CD4-positive, alpha-beta T cell treated with Interleukin-15 for 4 hours (primary cell): ENCODE measurements around the gene AURKB.
"Not testable (repeated sequence)": the region's sequence is repeated elsewhere in the genome, so short reads cannot be mapped to it uniquely, and the experiment has no call there.

Experiments
- DNase-seq: peaks from one replicate; pipeline ENCODE4 v3.0.0-alpha.2; 2020; ENCODE audit warnings: low spot score

AURKB gene

DNA sequence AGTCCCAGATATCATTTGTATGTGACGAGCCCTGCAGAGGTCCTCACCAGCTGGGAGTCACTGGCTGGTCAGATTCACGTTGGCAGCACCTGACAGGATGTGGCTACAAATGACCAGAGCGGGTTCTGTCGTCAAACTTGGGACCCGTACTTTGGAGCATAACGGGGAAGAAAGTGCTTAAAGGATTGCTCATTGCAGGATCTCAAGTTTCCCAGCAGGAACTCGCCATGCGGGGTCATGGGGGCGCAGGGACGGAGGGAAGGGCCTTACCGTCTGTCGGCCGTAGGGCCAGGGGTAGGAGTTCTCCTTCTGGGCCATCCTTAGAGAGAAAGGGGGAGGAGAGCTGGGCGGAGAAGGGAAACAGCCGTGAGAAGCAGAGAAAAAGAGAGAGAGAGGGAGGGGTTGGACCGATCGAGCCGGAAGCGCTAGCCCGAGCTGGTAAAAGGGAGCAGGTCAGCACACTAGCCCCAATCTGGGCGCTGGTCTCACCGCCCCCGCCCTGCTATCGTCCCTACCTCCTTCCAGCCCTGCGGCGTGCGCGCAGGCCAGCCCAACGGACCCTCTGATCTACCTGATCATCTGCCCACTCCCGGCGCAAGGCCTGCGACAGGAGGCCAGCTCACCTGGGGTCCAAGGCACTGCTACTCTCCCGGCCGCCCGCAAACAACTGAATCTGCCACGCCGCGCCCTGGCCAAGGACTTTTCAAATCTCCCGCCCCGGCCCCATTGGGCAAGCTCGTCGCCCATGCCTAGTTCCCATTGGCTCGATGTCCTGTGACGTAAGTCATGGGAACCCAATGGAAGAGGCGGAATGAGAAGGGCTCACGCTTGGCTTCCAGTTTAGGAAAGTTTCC lies at the start of gene AURKB:
Gene AURKB, minus strand, starts transcription at position 669 of the 854 bp plus-strand sequence. Its CDS starts 351 bp downstream, at position 318.
- DNase-seq = peak; percentile 95

DNA sequence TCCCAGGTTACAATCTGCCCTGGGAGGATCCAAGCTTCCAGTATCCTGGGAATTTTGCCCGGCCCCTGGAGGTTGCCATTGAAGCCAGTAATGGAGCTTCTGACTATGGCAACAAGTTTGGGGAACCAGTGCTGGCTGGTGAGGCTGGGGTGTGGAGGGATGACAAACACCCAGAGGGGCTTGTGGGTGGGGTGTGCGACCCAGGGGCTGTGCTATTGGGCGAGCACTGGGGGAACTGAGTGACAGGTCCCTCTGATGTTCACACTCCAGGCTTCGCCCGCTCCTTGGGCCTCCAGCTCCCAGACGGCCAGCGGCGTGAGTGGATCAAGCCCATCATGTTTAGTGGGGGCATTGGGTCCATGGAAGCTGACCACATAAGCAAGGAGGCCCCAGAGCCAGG lies 47.4 kb upstream of the AURKB start:
- DNase-seq = no peak

DNA sequence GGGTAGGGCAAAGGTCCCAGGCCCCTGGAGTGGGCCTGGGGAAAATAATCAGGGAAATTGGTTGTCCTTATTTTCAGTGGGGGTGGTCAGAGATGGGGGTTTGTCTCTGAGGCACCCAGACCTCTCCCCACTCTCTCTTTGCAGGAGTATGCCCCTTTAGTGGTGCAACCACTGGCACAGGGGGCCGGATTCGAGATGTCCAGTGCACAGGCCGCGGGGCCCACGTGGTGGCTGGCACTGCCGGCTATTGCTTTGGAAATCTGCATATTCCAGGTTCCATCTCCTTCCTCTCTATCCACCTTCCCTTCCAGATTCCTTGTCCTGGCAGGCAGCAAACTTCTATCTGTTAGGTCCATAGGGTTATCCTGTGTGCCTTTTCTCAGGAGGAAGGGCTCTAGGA lies 46.3 kb upstream of the AURKB start:
- DNase-seq = no peak

DNA sequence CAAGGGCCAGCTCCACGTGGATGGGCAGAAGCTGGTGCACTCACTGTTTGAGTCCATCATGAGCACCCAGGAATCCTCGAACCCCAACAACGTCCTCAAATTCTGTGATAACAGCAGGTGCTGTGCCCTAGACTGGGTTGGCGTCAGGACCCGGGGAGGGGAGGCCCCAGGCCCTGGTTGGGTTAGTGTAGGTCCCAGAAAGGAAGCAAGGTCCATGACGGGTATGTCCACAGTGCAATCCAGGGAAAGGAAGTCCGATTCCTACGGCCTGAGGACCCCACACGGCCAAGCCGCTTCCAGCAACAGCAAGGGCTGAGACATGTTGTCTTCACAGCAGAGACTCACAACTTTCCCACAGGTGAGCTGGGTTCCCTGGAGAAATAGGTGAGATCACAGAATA lies 45.9 kb upstream of the AURKB start:
- no peak for DNase-seq

DNA sequence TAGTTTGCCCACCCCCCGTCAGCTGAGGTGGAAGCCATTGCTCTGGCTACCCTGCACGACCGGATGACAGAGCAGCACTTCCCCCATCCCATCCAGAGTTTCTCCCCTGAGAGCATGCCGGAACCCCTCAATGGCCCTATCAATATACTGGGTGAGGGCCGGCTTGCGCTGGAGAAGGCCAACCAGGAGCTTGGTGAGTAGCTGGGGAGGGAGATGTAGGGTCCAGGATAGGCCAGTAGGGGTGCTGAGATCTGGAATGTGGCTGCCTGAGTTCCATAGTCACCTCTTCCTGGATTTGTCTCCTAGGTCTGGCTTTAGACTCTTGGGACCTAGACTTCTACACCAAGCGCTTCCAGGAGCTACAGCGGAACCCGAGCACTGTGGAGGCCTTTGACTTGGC lies 45.1 kb upstream of the AURKB start:
- DNase-seq = no peak

DNA sequence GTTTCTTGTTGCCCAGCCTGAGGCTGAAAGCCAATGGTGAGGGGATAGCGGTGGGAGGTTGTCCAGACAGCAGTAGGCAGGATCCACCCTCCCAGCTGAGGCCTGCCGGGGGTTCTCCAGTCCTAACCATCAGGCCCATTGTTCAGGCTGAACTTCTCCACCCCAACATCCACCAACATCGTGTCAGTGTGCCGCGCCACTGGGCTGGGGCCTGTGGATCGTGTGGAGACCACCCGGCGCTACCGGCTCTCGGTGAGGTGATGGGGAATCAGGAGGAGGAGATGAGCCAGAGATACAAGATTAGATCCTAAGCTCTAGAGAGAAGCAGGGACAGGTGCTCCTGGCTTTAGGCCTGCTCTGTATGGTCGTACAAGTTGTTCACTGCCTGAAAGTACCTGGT lies 44.5 kb upstream of the AURKB start:
- DNase-seq = no peak

DNA sequence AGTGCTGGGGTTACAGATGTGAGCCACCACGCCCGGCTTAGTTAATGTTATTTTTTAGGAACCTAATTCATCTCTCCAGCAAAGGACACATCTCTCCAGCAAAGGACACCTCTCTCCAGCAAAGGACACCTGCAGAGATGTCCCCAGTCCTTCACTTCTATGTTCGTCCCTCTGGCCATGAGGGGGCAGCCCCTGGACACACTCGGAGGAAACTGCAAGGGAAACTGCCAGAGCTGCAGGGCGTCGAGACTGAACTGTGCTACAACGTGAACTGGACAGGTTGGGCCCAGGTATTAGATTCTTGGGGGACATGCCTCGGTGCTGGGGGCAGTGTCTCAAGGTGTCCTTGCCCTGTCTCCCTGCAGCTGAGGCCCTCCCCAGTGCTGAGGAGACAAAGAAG lies 43.4 kb upstream of the AURKB start:
- DNase-seq = peak; percentile 4

DNA sequence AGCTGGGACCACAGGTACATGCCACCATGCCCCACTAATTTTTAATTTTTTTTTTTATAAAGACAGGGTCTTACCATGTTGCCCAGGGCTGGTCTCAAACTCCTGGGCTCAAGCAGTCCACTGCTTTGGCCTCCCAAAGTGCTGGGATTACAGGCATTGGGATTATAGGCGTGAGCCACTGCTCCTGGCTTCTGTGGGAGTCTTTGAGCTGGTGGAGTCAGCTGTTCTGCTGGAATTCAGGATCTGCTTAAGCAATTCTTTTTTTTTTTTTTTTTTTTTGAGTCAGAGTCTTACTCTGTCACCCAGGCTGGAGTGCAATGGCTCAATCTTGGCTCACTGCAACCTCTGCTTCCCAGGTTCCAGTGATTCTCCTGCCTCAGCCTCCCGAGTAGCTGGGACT lies 41.0 kb upstream of the AURKB start:
- not testable (repeated sequence) for DNase-seq

DNA sequence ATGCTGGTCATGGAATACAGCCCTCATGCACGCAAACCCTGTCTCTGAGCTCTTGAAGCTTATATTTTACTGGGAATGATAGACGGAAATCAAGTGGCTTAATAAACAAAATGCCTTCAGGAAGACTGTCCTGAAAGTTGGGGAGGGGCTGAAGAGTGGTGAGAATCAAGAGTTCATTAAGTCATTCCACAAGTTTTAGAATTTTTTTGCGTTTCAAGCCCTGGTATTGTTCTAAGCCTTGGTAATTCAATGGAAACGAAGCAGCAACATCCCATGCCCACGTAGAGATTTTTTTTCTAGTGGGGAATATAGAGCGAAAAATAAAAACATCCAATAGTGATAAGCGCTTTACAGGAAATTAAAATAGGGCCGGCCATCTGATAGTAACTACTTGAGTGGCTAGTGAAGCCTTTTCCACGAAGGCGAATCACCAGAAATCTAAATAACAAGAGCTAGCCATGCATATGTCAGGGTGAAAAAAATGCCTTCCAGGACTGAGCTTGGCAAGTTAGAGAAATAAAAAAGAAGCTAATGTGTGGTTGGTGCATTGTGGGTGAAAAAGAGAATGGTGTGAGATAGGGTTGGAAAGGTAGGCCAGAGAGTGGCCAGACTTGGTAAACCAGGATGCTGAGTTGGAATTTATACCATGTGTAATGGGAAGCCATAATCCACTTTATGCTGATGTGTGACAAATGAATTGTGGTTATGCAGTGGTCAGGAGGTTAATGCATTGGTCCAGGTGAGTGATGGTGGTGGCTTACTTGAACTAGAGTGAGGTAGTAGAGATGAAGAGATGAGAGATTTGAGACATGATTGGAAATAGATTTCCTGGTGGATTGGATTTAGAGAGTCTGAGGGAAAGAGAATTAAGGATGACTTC lies 39.5 kb upstream of the AURKB start:
- DNase-seq = no peak

DNA sequence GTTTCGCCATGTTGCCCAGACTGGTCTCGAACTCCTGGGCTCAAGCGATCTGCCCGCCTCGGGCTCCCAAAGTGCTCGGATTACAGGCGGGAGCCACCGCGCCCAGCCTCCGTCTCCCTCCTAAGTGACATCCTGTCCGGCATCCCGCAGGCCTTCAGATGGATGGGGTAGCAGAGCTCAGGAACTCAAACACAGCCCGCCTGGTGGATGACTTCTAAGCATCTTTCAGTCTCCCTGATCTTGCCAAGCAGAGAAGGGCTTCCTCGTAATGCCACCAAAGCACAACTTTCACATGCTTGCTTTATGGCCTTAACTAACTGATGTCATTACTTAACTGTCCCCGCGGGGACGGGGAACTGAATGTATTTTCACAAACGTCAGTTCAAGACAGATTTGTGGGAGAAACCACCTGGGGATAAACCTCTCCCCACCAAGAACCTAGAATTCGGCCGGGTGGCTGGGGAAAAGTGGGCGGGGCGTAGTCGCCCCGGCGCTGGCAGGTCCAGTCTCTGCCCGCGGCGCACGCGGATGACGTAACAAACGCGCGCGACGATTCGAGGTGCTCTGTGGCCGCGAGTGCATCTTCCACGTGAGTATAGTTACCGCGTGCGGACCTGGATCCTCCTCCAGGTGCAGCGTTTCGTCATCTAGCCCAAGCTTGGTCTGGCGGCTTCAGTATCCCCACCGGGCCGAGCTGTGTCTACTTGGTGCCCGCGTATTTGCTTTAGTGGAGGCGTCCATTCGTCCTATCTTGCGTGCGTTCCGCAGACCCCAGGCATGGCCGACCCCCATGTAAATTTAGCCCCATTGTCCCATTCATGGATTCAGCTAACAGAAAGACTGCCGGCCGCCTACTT lies 38.6 kb upstream of the AURKB start, which contains the start of gene PFAS:
Gene PFAS, plus strand, starts transcription at position 539 of the 857 bp plus-strand sequence. CDS start 4,649 bp downstream, outside the sequence.
- peak; percentile 93 for DNase-seq

DNA sequence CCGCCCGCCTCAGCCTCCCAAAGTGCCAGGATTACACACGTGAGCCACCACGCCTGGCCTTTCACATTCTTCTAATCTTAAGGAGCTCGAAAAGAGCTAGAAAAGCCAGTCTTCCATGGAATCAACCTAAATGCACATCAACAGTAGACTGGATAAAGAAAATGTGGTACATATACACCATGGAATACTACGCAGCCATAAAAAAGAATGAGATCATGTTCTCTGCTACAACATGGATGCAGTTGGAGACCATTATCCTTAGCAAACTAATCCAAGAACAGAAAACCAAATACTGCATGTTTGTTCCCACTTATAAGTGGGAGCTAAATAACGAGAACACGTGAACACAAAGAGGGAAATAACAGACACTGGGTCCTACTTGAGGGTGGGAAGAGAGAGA lies 34.4 kb upstream of the AURKB start:
- no peak for DNase-seq

DNA sequence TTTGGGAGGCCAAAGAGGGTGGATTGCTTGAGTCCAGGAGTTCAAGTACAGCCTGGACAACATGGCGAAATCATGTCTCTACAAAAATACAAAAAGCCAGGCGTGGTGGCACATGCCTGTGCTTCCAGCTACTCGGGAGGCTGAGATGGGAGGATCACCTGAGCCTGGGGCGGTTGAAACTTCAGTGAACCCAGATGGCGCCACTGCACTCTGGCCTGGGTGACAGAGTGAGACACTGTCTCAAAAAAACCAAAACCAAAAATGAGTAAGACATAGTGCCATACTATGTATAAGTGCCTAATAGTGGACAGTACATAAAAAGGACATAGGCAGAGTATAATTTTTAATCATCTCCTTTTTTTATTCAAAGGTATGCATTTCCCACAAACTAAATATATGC lies 33.5 kb upstream of the AURKB start:
- peak; percentile 31 for DNase-seq

DNA sequence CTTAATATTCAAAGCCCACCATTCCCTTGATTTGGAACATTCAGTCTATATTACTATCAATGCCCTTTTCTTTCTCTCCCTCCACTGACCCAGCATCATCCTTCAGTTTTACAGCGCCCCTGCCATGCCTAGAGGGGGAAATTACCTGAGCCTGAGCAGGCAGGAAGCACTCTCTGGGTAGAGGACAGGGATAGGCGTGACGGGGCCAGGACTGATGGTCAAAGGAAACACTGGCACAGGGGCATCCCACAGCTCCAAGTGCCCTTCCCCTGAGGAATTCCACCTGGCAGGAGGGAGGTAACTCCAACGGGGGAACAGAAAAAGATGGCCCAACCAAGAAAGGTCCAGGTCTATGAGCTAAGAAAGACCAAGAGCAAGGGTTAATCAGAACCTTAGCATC lies 27.5 kb upstream of the AURKB start:
- DNase-seq = no peak

DNA sequence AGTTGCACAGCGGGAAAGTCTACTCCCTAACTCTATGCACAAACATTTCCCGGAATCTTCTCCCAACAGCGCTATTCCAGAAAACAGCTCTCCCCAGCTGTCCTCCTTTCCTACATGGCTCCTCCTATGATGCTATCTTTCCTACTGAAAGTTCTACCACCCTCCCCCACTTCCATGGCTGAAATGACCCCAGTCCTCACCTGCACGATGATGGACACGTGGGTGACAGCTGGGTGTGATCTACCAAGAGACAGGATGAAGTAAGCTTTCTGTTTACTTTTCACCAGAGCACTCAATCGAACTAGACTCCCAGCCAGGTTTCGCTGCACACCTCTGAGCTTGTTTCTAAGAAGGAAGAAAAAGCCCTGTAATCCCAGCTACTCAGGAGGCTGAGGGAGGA lies 26.8 kb upstream of the AURKB start:
- DNase-seq = no peak

DNA sequence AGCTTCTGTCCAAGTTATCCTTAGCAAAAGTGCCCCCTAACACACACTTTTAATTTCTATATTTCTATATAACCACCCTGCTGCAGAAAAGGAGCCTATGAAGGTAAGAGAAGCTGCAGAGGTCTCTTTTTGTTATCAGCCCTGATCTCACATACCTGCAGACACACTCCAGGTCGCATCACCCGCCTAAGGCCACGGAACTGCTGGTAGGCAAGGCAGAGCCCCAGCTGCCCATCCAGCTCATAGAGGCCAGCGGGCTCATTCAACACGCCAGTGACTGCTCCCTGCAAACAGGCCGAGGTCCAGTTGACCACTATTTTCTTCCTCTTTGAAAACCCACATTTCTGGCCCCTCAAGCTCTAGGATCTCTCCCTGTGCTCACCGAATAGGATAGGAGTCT lies 25.3 kb upstream of the AURKB start:
- no peak for DNase-seq

DNA sequence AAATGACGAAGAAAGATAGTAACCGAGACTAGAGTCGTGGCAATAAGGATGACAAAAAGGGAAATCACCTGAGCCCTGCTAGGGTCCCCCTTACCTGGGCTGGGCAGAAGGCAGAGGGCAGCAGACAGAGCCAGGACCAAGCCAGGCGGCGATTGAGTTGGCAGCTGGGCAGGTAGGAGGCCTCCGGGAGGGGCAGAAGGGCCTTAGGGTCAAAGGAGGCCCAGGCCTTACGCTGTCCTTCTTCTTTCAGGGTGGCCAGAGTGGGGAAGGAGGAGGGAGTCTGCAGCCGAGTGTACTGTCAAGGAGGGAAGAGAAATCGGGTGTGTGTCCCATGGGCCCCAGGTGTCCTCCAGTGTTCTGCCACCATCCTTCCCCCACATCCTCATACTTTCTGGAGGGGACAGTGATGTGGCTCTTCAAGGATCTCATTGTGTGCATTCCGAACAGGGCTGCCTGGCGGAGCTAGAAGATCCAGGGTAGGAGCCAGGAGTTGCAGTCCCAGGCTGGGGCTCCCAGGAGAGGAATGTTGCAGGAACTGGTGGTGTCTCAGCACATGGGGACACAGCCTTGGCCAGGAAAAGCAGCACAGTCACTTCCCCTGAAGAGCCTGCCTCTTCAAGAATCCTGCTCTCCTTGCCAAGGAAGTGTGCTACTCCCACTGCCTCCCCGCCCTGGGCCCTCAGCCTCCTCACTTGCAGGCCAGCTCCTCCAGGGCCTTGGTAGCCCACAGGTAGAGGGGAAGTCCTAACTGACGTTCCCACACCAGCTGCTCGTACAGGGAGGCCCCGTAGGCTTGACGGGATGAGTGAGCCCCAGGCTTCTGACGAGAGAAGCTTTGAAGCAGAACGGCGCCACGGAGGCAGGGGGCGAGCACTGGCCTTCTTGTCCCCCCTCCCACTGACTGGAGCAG lies 24.2 kb upstream of the AURKB start:
- DNase-seq = no peak

DNA sequence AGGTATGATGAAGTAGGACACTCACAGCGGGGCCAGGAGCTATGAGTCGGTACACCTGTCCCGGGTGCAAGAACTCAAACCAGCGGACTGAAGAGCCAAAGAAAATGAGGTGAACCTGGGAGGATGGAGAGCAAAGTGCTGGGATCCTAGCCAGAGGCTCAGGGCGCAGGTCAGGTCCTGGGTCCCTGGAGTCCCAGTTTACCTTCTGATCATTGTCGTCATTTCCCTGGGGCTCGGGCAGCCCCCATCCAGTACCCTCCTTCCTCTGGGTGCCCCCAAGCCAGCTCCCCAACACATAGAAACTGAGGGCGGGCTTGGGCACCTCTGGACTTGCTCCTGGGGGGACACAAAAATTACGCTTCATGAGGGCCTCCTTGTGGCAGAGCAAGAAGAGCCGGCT lies 21.3 kb upstream of the AURKB start:
- no peak for DNase-seq

DNA sequence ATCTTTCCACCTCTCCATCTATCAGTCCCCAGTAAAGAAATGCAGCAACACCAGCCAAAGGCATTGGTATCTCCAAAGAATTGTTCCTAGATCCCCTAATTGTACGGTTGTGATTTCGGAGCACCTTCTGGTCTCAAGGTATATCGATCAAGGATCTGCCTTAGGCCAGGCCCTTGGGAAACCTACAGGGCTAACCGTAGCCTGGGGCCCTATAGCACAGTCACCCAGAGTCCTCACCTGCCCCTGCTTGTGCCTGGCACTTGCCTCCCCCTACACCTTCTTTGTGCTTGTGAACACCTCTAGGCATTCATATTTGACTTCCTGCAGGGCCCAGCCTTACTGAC lies 16.8 kb upstream of the AURKB start:
- no peak for DNase-seq

DNA sequence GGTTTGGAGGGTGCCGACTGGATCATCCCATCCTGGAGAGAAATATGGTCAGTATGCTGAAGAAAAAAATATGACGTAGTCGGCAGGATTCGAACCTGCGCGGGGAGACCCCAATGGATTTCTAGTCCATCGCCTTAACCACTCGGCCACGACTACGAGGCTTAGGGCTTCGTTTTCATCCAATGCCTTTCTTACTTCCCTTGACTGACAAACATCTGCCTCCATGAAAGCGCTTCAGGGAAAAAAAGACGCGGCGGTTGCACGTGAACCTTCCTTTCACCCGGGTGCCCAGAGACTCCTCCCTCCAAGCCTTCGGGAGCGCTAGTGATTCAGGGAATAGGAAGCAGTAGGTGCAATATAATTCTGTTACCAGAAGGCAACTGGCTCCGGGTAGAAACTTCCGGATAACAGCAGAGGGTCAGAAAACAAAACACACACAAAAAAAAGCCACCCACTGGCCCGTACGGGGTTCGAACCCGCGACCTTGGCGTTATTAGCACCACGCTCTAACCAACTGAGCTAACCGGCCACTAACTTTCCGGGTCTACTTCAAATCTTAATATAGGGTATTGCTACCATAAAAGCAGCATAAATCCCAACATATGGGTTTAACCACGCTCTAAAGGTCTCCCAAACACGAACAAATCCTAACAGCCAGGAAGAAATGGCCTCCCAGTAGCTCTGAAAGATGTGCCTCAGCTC lies 16.3 kb upstream of the AURKB start:
- DNase-seq = no peak

DNA sequence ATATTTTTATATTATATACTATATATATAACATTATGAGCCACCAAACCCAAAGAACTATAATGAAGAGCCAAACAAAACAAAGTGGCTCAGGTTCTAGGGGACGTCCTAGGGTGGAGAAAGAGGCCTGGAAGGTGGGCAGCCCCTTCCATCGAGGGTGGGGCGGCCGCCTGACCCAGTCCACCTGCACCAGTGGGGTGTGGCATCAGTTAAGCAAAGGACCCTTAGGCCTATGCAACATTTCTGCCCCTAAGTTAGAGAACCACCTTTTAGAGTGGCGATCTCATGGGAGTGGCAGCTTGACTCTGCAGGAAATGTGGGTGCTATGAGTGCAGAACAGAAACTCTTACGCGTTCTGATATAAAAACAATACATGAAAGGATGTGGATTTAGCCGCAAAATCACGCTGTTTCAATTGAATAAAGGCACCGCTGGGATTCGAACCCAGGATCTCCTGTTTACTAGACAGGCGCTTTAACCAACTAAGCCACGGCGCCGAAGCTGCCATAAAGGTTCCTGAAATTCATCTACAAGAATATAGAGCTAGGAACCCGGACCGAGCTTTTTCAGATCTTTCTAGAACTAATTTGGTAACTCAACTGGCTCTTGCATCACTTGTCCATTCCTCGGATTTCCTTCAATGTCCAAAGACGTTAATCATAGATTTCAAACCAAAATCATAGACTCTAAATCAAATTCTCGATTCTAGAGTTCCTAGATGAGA lies 15.6 kb upstream of the AURKB start:
- DNase-seq = peak; percentile 55
